Heart right ventricle (tissue), 16 donors: ENCODE data around the gene RFX2. TPM values are rescaled to one million over a fixed set of nuclear protein-coding genes. Genes with fewer than 3 reads are reported as not detected.
"Not testable (repeated sequence)": the region's sequence is repeated elsewhere in the genome, so short reads cannot be mapped to it uniquely, and the experiment has no call there.

Experiments used
- ATAC-seq, 8 donors: fragments of 200-7000 bp; cut with Tn5 transposase; one replicate each; pipeline ENCODE4 v1.9.1; 2020; ENCODE audit warnings: mild to moderate bottlenecking in 8 of 8, moderate library complexity in 8 of 8, moderate number of reproducible peaks in 1 of 8
- DNase-seq, 2 donors: peaks; one replicate each; pipeline ENCODE4 v3.0.0-alpha.2; 2020
- H3K27ac ChIP-seq, 10 donors: fragments of 200-600 bp; sonication (generic) in 2 of 10; one replicate each; pipeline versions ENCODE4 v1.5.0 to v1.8.0; 2020 to 2022; ENCODE audit warnings: mild to moderate bottlenecking in 3 of 10
- H3K27me3 ChIP-seq, 7 donors: fragments of 200-600 bp; one replicate each; pipeline ENCODE4 v1.8.0; 2021 to 2022; ENCODE audit warnings: mild to moderate bottlenecking in 2 of 7
- H3K36me3 ChIP-seq, 9 donors: fragments of 200-600 bp; sonication (generic) in 1 of 9; one replicate each; pipeline versions ENCODE4 v1.5.0 to v1.8.0; 2020 to 2022; ENCODE audit warnings: mild to moderate bottlenecking in 2 of 9
- H3K4me1 ChIP-seq, 9 donors: fragments of 200-600 bp; sonication (generic) in 1 of 9; one replicate each; pipeline versions ENCODE4 v1.5.0 to v1.8.0; 2020 to 2022; ENCODE audit warnings: mild to moderate bottlenecking in 4 of 9
- H3K4me3 ChIP-seq, 10 donors: fragments of 200-600 bp; sonication (generic) in 2 of 10; one replicate each; pipeline versions ENCODE4 v1.5.0 to v1.8.0; 2020 to 2022; ENCODE audit warnings: mild to moderate bottlenecking in 7 of 10, moderate library complexity in 2 of 10
- H3K9me3 ChIP-seq, 11 donors: fragments of 200-600 bp in 10 of 11; sonication (generic) in 2 of 11; one replicate each; pipeline versions ENCODE4 v1.5.0 to v1.8.0; 2013 to 2022; ENCODE audit warnings: mild to moderate bottlenecking in 2 of 11, control low read depth in 1 of 11, moderate library complexity in 1 of 11
- WGBS, 2 donors: extraction: QIAGEN DNeasy Blood & Tissue Kit; methylation state at CpG; one replicate each; pipeline ENCODE4 v1.1.7; 2013; ENCODE audit warnings: inconsistent platforms in 1 of 2; 5-methylcytosine and 5-hydroxymethylcytosine counted together
- intact Hi-C, 10 donors: fragments of 100-400 bp; cut with DNase I; formaldehyde crosslinking; loops; one replicate each; pipeline versions ENCODE4 v1.11.1 to v1.14.2; 2022
- polyA plus RNA-seq, 2 donors: library from polyadenylated mRNA; stranded (reverse); fragments of 200-250 nt; gene quantifications; one replicate each; pipeline ENCODE4 v1.2.3, GENCODE V29; 2013
- total RNA-seq, 10 donors: library from RNA; stranded (reverse); fragmentation: NEBNext Ultra II Directional in 3 of 10; extraction: Animal tissue kit (Norgen Biotek cat#: 25700) in 3 of 10; gene quantifications; one replicate each; pipeline versions ENCODE4 v1.2.1 to v1.2.4, GENCODE V29; 2021 to 2023
- TF ChIP-seq, protein P1 (sequence below), 9 donors: fragments of 200-600 bp; sonication (generic) in 2 of 9; IDR thresholded peaks; one replicate each; pipeline versions ENCODE4 v1.5.0 to v1.8.0; 2021 to 2022; ENCODE audit warnings: antibody characterized with exemption in 9 of 9, mild to moderate bottlenecking in 5 of 9, moderate library complexity in 1 of 9
- donor health status: Arrhythmogenic right ventricular cardiomyopathy.
- donor health status: ischemic (EF 13 %, LVEDD 7.1; RV severe dilation, severe dysfunction).
- donor health status: healthy with polysubstance abuse.
- donor health status: DM: no; HTN: yes; CAD: no.
- donor health status: DM: no; HTN: no; CAD: no.
- donor health status: ischemic (EF 25% LVEDD 6.9; RV normal size, moderate dysfunction).
- donor health status: ischemic (EF 25% LVEDD 5.7; RV mildly dilated, moderate dysfunction).
- donor health status: healthy.
- donor health status: DM: yes; HTN: yes; CAD: no.
- donor health status: Ischemic cardiomyopathy.
- donor health status: ischemic (EF 35%, LVEDD 5.7; RV mildly dilated, moderate dysfunction).
- donor health status: nonischemic (EF 11% LVEDD 7.7; RV severe dilation, severe dysfunction).
- donor health status: DM: yes; HTN: yes; CAD: no.
- donor health status: PGD.
- donor health status: ischemic (EF 29% LVEDD 5.4; RV normal size, mild dysfunction).
- donor health status: nonischemic (EF 23%, LVEDD 6.1; RV moderate dilation, normal function).

Gene RFX2
- total and polyA plus RNA-seq, 12 donors = 4.2 to 17.4 (median 5.2) TPM

DNA sequence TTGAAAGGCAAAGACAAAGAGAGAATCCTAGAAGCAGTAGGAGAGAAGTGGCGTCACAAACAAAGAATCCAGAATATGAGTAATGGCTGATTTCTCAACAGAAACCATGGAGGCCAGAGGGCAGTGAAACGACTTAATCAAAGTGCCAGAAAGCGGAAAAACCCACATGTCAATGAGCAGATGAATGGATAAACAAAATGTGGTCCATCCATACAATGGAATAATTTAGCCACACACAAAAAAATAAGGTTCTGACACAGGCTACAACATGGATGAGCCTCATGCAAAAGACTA, 80.1 kb downstream of the RFX2 start:
- intact Hi-C loops = no loop called here
- Histone ChIP-seq H3K9me3 (peaks cover 0 to 6% (median 0%) of the 10 kb centered on the region in 11 donors), H3K27me3 (no peaks in the 10 kb centered on the region), H3K4me1 (no peaks in the 10 kb centered on the region), H3K4me3 (no peak overlapping the region), H3K27ac (no peak overlapping the region), H3K36me3 (peaks cover 0 to 35% (median 0%) of the 10 kb centered on the region in 9 donors)
- DNase-seq (no peak), ATAC-seq (no peak)
- 82 to 87% methylated on average over 3 of the region's 3 CpGs for WGBS, 2 donors
- TF ChIP-seq, protein P1, sequence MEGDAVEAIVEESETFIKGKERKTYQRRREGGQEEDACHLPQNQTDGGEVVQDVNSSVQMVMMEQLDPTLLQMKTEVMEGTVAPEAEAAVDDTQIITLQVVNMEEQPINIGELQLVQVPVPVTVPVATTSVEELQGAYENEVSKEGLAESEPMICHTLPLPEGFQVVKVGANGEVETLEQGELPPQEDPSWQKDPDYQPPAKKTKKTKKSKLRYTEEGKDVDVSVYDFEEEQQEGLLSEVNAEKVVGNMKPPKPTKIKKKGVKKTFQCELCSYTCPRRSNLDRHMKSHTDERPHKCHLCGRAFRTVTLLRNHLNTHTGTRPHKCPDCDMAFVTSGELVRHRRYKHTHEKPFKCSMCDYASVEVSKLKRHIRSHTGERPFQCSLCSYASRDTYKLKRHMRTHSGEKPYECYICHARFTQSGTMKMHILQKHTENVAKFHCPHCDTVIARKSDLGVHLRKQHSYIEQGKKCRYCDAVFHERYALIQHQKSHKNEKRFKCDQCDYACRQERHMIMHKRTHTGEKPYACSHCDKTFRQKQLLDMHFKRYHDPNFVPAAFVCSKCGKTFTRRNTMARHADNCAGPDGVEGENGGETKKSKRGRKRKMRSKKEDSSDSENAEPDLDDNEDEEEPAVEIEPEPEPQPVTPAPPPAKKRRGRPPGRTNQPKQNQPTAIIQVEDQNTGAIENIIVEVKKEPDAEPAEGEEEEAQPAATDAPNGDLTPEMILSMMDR (IDR thresholded peaks at IDR 0.05) = no peak

DNA sequence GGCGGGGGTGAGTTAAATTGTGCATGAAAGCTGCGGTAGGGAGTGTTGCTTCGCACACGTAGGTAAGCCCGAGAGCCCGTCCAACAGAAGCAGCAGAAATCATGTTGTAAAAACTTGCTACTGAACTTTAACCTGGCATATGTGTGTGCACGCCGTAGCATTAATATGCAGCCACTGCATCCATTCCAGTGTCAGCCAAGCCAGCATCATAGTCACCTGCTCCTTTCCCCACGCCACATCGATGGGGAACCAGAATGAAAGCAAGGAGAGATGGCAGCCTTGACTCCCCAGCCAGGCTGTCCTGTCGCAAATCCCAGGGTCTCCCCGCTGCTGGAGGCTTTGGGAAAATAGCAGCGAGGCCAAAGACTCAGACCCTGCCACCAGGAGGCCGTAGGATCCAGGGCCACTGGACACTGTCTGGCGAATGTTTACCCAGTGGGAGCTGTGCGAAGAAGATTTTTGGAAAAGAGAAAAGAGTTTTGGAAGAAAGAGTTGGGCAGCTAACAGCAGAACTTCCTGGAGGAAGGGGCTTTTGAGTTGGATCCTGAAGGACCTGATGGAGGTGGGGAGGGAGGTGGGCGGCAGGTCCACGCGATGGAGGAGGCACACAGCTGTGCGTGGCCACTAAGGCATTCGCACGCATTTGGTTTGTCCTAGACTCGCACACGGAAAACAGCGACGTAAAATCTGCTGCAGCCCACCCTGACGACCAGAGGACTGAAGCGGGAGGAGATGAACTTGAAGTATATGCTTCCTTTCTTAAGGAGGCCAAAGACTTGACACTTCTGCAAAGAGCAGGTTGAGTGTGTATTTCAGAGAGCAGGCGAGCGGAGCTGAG, 83.7 kb downstream of the RFX2 start:
- intact Hi-C loops = loop anchor here in 6 of 10 donors (10.0 kb wide), 2 partner anchors 222 to 252 kb away; partner anchors contain the start of gene NRTN (in 4 of the 6)
- Histone ChIP-seq H3K4me1 (peaks cover 0 to 16% (median 3%) of the 10 kb centered on the region in 9 donors), H3K36me3 (peaks cover 0 to 35% (median 0%) of the 10 kb centered on the region in 9 donors), H3K27ac (no peak overlapping the region), H3K4me3 (no peak overlapping the region), H3K27me3 (no peaks in the 10 kb centered on the region), H3K9me3 (peaks cover 0 to 6% (median 0%) of the 10 kb centered on the region in 11 donors)
- DNase-seq = no peak
- WGBS, 2 donors = 95 to 96% methylated on average over 30 of the region's 30 CpGs
- no peak for ATAC-seq
- TF ChIP-seq, protein P1 (IDR thresholded peaks at IDR 0.05) = no peak

GRCh38 chr19:6024756-6025155, 85.5 kb downstream of the RFX2 start:
- 94 to 97% methylated on average over 24 of the region's 27 CpGs for WGBS, 2 donors
- Histone ChIP-seq H3K36me3 (peaks cover 0 to 35% (median 0%) of the 10 kb centered on the region in 9 donors), H3K4me1 (peaks cover 0 to 17% (median 3%) of the 10 kb centered on the region in 9 donors)
- ATAC-seq, DNase-seq, H3K27me3 ChIP-seq, H3K4me3 ChIP-seq, H3K9me3 ChIP-seq, H3K27ac ChIP-seq: not testable (repeated sequence)
- intact Hi-C loops = loop anchor here (5.0 to 10.0 kb wide), 5 partner anchors 37 to 250 kb away; partner anchors contain the start of gene NRTN (in 4 of the 10)

- H3K4me1 ChIP-seq = peaks cover 0 to 17% (median 3%) of the 10 kb centered on the region in 9 donors
- DNase-seq (no peak), ATAC-seq (no peak)
- H3K4me3 ChIP-seq = no peak overlapping the region
- TF ChIP-seq, protein P1 (IDR thresholded peaks at IDR 0.05) = no peak
- no peaks in the 10 kb centered on the region for H3K27me3 ChIP-seq
- H3K9me3 ChIP-seq = no peaks in the 10 kb centered on the region
- no peak overlapping the region for H3K27ac ChIP-seq
- WGBS, 2 donors = 90 to 93% methylated on average over 12 of the region's 12 CpGs
- H3K36me3 ChIP-seq = peaks cover 0 to 35% (median 0%) of the 10 kb centered on the region in 9 donors
- intact Hi-C loops = loop anchor here (2.0 to 10.0 kb wide), 8 partner anchors 35 to 249 kb away; partner anchors contain the start of gene NRTN (in 5 of the 10)
Measured at GRCh38 chr19:6023936-6024335, 86.4 kb downstream of the RFX2 start.
